GM21423 (cell line): ENCODE results near the gene PDXDC1.
"Not testable (repeated sequence)": the region's sequence is repeated elsewhere in the genome, so short reads cannot be mapped to it uniquely, and the experiment has no call there.

Source experiments
- ATAC-seq: cut with Tn5 transposase; IDR thresholded peaks from one replicate; pipeline ENCODE4 v1.9.1; 2021; ENCODE audit warnings: mild to moderate bottlenecking, moderate library complexity; ENCODE audit not compliant: unreplicated experiment

PDXDC1 gene

DNA sequence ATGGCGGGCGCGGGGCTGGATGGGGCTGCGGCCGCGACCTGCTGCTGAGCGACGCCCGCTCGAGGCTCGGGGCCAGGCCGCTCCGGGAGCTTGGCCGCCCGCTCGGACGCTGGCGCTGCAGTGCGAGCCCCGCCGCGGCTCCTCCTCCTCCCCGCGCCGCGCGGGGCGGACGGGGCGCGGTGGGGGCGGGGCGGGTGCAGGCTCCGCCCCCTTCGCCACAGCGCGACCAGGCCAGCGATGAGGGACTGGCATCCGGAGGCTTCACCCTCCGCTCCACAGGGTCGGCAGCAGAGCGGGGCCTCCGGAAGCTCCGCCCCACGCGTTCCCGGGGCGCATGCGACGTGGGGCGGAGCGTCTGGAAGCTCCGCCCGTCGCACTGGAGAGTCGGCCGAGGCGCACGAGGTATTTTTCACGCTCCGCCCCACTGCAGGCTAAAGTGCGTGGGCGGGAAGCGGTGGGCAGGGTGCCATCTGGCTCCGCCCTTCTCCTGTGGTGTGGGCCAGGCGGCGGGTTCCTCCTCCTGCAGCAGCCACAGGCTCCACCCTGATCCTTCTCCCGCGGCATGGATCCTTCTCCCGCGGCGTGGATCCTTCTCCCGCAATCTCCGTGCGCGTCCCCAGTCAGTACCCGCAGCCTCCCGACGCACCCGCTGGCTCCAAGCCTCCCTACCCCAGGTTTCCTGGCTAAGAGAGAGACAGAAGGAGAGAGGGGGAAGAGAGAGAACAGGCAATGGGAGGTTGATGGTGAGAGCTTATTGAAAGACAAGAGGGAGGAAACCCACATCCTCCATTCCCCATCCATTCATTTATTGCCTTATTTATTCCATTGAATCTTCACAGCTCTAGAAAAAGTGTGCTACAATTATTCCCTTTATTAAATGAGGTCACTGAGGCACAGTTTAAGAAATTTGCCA, 180.1 kb downstream of the PDXDC1 start:
- not testable (repeated sequence) for ATAC-seq

DNA sequence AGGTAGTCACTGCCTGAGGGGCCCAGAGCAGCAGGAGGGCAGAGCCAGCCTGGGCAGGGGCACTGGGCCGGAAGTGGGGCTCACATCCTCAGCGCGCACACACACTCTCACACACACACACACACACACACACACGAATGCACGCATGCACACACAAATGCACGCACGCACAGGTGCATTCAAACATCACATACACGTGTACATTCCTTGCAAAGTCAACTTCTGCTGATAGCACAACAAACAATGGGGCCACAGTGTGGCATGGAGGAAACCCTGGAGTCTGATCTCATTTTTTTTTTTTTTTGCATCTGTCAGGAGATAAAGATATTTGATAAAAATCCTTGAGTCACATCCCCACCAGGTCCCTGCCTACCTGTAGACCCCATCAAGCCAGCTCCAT, 182.8 kb downstream of the PDXDC1 start:
- not testable (repeated sequence) for ATAC-seq

DNA sequence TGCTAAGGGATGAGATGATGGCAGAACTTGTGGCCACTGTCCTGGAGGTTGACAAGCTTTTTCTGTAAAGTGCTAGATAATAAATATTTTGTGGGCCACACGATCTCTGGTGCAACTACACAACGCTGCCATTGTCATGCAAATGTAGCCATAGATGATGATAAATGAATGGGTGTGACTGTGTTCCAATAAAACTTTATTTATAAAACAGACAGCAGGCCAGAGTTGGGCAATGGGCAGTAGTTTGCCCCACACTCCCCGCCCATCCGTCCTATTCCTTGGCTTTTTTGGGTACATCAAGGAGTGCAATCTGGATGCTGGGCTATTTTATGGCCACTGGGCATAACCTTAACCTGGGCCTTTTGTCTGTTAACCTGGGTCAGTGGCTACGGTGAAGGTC, 184.8 kb downstream of the PDXDC1 start:
- not testable (repeated sequence) for ATAC-seq

DNA sequence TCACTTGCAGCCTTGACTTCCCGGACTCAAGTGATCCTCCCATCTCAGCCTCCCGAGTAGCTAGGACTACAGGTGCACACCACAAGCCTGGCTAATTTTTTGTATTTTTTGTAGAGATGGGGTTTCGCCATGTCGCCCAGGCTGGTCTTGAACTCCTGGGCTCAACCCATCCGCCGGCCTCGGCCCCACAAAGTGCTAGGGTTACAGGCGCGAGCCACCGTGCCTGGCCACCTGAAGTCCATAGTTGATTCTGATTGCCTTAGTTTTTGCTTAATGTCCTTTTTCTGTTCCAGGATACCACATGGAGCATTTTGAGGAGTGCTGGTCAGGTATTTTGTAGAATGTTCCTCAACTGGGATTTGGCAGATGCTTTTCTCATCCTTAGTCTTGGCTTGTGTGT, 185.7 kb downstream of the PDXDC1 start:
- not testable (repeated sequence) for ATAC-seq

DNA sequence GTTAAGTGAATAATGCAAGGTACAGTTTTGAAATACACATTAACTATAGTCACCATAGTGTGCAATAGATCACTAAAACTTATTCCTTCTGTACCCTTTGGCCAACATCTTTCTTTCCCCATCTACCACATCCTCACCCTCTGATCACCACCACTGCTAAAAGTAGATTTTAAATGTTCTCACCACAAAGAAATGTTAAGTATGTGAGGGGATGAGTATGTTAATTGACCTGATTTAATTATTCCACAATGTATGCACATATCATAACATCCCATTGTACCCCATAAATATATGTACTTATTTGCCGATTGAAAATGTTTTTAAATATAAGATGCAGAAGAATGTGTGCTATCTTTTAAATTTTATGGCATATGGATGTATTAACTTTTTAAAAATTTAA, 188.2 kb downstream of the PDXDC1 start:
- ATAC-seq = not testable (repeated sequence)

DNA sequence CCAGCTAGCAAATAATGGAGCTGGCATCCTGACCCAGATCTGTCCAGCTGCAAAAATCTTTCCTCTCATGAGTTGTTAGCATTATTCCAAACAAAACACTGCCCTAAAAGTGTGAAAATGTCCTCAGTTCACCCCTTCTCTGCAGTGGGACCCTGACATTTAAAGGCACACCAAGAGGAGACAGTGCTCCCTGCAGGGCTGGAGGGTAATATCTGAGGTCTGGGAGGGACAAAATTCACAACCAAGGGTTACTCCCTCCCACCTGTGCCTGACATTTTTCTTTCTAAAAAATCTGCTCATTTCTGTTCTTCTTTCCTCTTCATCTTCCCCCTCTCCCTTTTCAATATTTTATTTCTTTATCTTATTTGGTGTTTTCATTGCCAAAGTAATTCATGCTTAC, 191.4 kb downstream of the PDXDC1 start:
- not testable (repeated sequence) for ATAC-seq

DNA sequence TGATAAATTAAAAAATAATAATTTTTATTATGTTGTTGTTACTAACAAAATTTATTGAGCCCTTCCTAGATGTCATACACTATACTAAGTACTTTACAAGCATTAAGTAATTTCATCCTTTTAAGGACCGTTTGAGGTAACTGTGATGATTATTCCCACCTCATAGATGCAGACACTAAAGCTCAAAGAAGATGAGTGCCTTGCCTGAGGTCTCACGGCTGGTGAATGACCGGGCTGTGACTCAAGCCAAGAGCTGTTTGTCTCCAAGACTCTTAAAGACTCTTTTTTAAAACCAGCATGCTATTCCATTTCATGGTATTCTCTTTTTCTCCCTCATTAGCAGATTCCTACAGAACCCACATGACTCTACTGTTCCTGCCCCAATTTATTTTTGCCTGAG, 193.5 kb downstream of the PDXDC1 start:
- not testable (repeated sequence) for ATAC-seq

DNA sequence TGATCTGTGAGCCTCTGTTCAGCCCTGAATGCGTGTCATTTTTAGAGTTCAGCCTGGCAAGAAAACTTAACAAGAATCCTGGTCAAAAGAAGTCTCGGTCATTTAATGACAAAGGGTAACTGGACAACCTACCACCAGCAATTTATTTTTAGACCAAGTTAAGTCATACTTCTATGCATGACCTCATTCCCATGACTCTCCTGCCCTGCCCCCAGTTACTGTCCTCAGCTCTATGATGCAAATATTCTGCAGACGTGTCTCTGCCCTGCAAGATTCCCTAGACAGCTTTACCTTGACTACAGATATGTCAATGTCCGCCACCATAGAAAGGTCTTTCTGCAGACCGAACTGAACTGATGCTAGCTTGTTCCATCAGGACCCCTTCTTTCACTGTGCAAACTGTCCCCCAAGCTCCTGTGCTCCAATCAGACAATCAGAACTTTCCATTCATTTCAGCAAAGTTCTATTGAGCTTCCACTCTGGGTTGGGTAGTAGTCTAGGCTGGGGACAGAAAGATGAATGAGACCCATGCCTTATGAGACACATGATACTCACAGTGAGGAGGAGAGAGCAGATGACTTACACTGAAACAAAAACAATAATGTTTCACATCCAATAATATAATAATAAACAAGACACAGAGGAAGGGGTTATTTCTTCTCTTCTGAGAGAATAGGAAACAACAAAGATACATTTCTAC, 194.3 kb downstream of the PDXDC1 start:
- not testable (repeated sequence) for ATAC-seq

DNA sequence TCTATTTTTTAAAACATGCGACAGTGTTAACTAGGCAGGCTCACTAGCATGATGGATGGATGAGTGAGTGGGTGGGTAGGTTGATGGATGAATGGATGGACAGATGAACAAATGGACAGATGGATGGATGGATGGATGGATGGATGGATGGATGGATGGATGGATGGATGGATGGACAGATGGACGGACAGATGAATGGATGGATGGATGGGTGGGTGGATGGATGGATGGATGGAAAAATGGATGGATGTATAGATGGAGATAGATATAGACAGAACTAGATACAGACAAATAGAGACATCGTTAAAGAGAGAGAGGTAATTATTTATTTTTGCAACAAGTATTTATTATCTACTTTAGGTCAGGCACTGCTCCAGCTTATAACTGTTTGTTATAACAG, 205.1 kb downstream of the PDXDC1 start:
- not testable (repeated sequence) for ATAC-seq

DNA sequence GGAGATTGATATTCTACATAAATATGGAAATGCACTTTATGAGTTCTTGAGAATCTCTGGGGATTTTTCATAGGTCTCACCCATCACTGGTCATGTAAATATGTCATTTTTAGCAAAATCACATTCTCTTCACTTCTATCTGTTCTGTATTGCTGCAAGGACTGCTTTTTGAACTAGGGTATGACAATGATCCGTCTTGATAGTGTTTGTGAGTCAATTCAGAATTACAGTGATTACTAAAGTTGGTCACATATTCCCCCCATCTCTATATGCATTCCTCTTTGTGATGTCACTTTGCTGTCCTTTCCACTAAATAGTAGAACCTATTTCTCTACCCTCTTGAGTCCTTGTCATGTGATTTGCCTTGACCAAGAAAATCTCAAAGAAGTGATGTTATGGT, 206.1 kb downstream of the PDXDC1 start:
- ATAC-seq = not testable (repeated sequence)

DNA sequence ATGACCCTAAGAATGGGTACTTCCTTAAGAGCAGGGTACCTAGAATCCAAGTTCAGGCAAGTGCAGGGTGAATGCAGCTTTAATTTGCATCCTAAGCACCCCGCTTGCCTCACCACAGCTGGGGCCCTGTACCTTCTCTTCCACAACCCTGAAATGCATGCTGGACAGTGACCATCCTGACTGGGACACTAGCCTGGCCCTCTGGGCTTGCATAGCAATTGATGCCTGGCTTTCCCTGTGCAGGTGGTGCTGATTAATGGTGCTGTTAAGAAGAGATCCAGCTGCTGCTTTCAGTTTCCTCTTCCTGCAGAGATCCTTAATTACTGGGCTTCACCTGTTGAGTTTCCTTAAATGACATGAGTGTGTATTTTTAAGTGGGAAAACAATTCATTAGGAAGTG, 209.2 kb downstream of the PDXDC1 start:
- ATAC-seq = not testable (repeated sequence)
